ENCODE data around the gene ROCK1. TPM values are rescaled to one million over a fixed set of nuclear protein-coding genes. Genes with fewer than 3 reads are reported as not detected.
"Not testable (repeated sequence)": the region's sequence is repeated elsewhere in the genome, so short reads cannot be mapped to it uniquely, and the experiment has no call there.

Gene ROCK1
- total and polyA plus RNA-seq, 9 of the 15 experiments (the other 6 are each of a cell fraction or from before 2014, with no cell fraction given) = 7.4 to 28.6 (median 17.7) TPM

DNA sequence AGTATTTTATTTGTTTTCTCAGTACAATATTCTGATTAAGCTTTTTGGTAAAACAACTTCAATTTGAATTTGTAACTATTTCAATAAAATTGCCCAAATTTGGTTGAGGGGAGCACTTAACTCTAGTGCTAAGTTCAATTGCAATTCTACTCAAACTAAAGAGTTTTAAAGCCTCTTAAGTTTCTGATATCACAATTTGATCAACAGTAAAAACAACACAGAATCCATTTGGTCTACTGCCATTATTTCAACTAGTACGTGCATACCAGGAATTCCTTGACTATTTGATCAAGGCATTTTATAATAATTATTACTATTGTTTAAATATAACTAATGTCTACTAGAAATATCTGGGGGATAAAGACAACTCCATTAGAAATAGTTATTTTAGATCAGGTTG lies 150.9 kb downstream of the ROCK1 start (continued):
- no peak for TF ChIP-seq ZNF592 (IDR thresholded peaks at IDR 0.05)
- TF ChIP-seq, protein P1, sequence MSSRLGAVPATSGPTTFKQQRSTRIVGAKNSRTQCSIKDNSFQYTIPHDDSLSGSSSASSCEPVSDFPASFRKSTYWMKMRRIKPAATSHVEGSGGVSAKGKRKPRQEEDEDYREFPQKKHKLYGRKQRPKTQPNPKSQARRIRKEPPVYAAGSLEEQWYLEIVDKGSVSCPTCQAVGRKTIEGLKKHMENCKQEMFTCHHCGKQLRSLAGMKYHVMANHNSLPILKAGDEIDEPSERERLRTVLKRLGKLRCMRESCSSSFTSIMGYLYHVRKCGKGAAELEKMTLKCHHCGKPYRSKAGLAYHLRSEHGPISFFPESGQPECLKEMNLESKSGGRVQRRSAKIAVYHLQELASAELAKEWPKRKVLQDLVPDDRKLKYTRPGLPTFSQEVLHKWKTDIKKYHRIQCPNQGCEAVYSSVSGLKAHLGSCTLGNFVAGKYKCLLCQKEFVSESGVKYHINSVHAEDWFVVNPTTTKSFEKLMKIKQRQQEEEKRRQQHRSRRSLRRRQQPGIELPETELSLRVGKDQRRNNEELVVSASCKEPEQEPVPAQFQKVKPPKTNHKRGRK (tag; IDR thresholded peaks at IDR 0.05) = no peak

DNA sequence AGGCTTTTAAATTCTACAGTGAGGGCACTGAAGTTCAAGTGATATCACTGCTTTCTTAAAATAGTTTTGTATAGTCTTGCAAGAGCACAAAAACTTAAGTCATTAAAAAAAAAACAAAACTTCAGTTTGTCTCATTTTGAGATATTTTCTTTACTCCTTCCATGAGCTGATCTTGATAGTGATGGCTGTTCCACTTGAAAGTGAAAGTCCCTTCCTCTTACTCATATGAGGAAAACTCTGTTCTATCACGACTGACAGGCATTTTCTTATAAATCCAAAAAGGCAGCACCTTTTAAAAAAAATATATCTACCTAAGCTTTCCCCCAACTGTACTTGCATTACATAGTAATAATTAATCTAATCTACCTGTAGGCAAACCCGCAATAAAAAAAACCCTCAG lies 160.8 kb downstream of the ROCK1 start:
- H3K4me2 ChIP-seq (ENCODE audit: insufficient read depth, low read length); intact Hi-C loops (cut with micrococcal nuclease); H3K4me1 ChIP-seq (replicated peaks in 1 of 2; ENCODE audit: control insufficient read depth in 2 of 2, insufficient read depth in 2 of 2, low read length in 2 of 2); CTCF ChIA-PET (ENCODE audit: low intra/inter-chr PET ratio); H3K9me1 ChIP-seq (ENCODE audit: control insufficient read depth, insufficient read depth, low read length); ATAC-seq; POLR2A ChIA-PET; DNase-seq (ENCODE audit: extremely low read depth in 1 of 4, low spot score in 3 of 4); H4K20me1 ChIP-seq (replicated peaks; ENCODE audit: control insufficient read depth, insufficient read depth, low read length); H3K4me3 ChIP-seq; H2AFZ ChIP-seq (ENCODE audit: low read depth, low read length); H3K79me2 ChIP-seq (ENCODE audit: control insufficient read depth, insufficient read depth, low read length); H3K27me3 ChIP-seq (ENCODE audit: control insufficient read depth in 2 of 2, insufficient read depth in 2 of 2, low read length in 2 of 2); H3K27ac ChIP-seq (ENCODE audit: extremely low read depth, low read depth, low read length); FAIRE-seq; in situ Hi-C loops (cut with MboI); H3K9me3 ChIP-seq (replicated peaks; ENCODE audit: control insufficient read depth, insufficient read depth, low read depth, low read length); H3K36me3 ChIP-seq (ENCODE audit: control insufficient read depth, insufficient read depth, low read length); BruUV-seq (replicated peaks); H3K9ac ChIP-seq (ENCODE audit: insufficient read depth in 1 of 2, low read depth in 2 of 2, low read length in 2 of 2): not testable (repeated sequence)
- WGBS (ENCODE audit: insufficient coverage, low coverage, missing lambda C conversion rate) = 68% methylated on average over 2 of the region's 2 CpGs

Small RNAs within 50 kb of the gene (small RNA-seq; reads per million reads assigned to genes)
- gene RNU6-120P = not detected

Other genes starting within 250 kb of the ROCK1 start
- not detected in 2 replicates for gene GREB1L, start 130.4 kb upstream of the ROCK1 start, total RNA-seq (2014; rRNA removed)
- not detected in 2 replicates for gene GREB1L, start 130.4 kb upstream of the ROCK1 start, total RNA-seq (2014; rRNA removed; fragmentation: Illumina TruSeq; extraction: Trizol)
- not detected in 2 replicates for gene GREB1L, start 130.4 kb upstream of the ROCK1 start, total RNA-seq (2015; rRNA removed; fragmentation: Illumina TruSeq; extraction: Trizol)
- 0.11 TPM in 1 of 2 replicates, not detected in the other for gene GREB1L, start 130.4 kb upstream of the ROCK1 start, total RNA-seq (2021)
- not detected in 2 replicates for gene GREB1L, start 130.4 kb upstream of the ROCK1 start, polyA plus RNA-seq (2011; rRNA removed)
- gene GREB1L, start 130.4 kb upstream of the ROCK1 start, polyA plus RNA-seq (2014; fragmentation: Illumina TruSeq; extraction: Trizol) = not detected in 2 replicates
- under 1 TPM in 1 of 2 experiments, not detected in 1; 0.03 TPM for gene GREB1L, start 130.4 kb upstream of the ROCK1 start, polyA plus RNA-seq (2014; fragmentation: Nextera tagmentation; extraction: Ambion mirVana)
- not detected in 2 replicates for gene GREB1L, start 130.4 kb upstream of the ROCK1 start, polyA plus RNA-seq (2014; rRNA removed)